C4-2B (cell line): ENCODE results near the gene CCM2L.

Experiments
- H3K27ac ChIP-seq: fragments of 450-650 bp; 2 replicates; pipeline ENCODE4 v1.5.1; 2017
- CTCF ChIP-seq: fragments of 450-650 bp; conservative IDR thresholded peaks from 2 replicates; pipeline ENCODE4 v1.5.1; 2017; ENCODE audit warnings: mild to moderate bottlenecking
- ZFX ChIP-seq: fragments of 450-650 bp; IDR thresholded peaks from 2 replicates; pipeline ENCODE4 v1.6.1; 2017

The CCM2L gene

GRCh38 chr20:32010101-32010500, at the start of gene CCM2L:
Gene CCM2L, plus strand, starts transcription at chr20:32010438. Its CDS starts 17 bp downstream, at chr20:32010455.
- TF ChIP-seq CTCF (no peak), ZFX (no peak)

GRCh38 chr20:31962761-31963160, 47.5 kb upstream of the CCM2L start:
- no peak overlapping the region for H3K27ac ChIP-seq
- TF ChIP-seq ZFX (no peak), CTCF (no peak)

More at GRCh38 chr20:32010101-32010500, at the start of gene CCM2L:
- no peak within 1 kb of the TSS for H3K27ac ChIP-seq

GRCh38 chr20:31963889-31964288, 46.3 kb upstream of the CCM2L start:
- TF ChIP-seq ZFX (no peak), CTCF (no peak)
- H3K27ac ChIP-seq = no peak overlapping the region

- TF ChIP-seq CTCF (no peak), ZFX (no peak)
- H3K27ac ChIP-seq = no peak overlapping the region
Measured at GRCh38 chr20:31966991-31967655, 43.1 kb upstream of the CCM2L start.

GRCh38 chr20:31967830-31968249, 42.4 kb upstream of the CCM2L start, which contains the start of gene XKR7:
Gene XKR7, plus strand, starts transcription at chr20:31968151. Its CDS starts 25 bp downstream, at chr20:31968176.
- H3K27ac ChIP-seq = no peak within 1 kb of the TSS
- no peak for TF ChIP-seq CTCF
- no peak for TF ChIP-seq ZFX

GRCh38 chr20:31968291-31969126, 41.7 kb upstream of the CCM2L start:
- H3K27ac ChIP-seq = no peak overlapping the region
- TF ChIP-seq ZFX = no peak
- no peak for TF ChIP-seq CTCF

- no peak overlapping the region for H3K27ac ChIP-seq
- no peak for TF ChIP-seq ZFX
- TF ChIP-seq CTCF = no peak
Measured at GRCh38 chr20:31969991-31970390, 40.2 kb upstream of the CCM2L start.
